Measurements from ENCODE around the gene LIMS2.

LIMS2 gene

DNA sequence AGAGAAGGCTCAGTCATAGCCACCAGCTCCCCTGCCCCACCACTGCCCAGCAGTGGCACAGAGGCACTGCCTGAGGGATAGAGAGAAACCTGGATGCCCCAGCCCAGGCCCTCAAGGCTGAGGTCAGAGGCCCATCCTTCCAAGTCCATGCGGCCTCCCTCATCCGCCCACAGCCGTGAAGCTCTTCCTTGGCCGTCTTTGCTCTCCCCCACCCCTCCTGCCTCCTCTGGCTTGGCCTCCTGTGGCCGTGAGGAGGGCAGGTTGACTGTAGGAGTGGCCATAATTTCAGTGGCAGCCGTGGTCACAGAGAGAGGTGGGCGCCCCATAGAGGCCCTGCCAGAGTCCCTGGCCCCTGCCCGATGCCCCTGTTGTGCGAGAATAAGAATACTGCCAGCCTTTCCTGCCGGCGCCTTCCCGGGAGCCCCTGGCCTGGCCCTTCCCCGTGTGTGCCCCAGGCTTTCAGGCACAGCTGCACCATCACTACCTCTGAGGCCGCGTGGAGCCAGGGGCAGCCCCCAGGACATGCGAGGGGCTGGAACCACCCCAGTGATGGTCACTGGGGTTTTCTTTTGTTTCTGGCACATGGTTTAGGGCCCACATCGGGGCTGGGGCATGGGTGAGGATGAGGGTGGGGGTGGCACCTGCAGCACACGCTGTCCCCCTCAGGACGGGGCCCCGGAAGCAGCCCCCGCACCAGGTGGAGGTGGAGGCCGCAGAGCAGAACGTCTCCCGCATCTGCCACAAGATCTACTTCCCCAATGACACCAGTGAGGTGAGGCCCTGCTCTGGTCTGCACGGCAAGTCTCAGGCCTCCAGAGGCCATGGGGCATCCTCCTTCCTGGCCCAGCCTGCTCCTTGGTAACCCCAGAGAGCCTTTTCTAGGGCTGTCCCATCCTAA, 42.5 kb downstream of the LIMS2 start:
- TF ChIP-seq, protein P1, sequence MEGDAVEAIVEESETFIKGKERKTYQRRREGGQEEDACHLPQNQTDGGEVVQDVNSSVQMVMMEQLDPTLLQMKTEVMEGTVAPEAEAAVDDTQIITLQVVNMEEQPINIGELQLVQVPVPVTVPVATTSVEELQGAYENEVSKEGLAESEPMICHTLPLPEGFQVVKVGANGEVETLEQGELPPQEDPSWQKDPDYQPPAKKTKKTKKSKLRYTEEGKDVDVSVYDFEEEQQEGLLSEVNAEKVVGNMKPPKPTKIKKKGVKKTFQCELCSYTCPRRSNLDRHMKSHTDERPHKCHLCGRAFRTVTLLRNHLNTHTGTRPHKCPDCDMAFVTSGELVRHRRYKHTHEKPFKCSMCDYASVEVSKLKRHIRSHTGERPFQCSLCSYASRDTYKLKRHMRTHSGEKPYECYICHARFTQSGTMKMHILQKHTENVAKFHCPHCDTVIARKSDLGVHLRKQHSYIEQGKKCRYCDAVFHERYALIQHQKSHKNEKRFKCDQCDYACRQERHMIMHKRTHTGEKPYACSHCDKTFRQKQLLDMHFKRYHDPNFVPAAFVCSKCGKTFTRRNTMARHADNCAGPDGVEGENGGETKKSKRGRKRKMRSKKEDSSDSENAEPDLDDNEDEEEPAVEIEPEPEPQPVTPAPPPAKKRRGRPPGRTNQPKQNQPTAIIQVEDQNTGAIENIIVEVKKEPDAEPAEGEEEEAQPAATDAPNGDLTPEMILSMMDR (conservative IDR thresholded peaks at IDR 0.05; ENCODE audit: control insufficient read depth, insufficient read depth, low read depth, low read length): no peak
- no peak overlapping the region for H3K4me3 ChIP-seq (ENCODE audit: control insufficient read depth, low read depth, low read length)
- no peak for DNase-seq (ENCODE audit: low read depth)

DNA sequence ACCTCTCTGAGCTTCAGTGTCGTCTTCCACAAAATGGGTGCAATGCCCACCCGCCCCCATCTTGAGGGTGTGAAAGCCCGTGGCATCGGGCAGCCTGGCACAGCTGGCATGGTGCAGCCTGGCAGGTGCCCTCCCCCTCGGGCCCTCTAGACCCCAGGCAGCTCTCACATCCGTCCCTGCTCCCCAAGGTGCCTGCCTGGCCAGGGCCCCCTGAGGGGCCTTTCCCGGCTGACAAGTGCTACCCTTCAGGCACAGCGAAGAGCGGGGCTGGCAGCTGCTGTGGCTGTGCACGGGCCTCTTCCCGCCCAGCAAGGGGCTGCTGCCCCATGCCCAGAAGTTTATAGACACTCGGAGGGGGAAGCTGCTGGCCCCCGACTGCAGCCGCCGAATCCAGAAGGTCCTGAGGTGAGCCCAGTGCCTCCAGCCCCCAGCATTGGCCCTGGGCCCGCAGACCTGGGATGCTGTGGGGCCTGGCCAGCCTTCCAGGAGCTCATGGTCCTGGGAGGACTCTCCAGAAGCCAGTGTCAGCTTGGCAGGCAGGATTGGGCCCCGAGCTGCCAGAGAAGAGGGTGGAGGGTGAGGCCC, 43.2 kb downstream of the LIMS2 start:
- no peak overlapping the region for H3K4me3 ChIP-seq (ENCODE audit: control insufficient read depth, low read depth, low read length)
- TF ChIP-seq, protein P1 (conservative IDR thresholded peaks at IDR 0.05; ENCODE audit: control insufficient read depth, insufficient read depth, low read depth, low read length): no peak
- no peak for DNase-seq (ENCODE audit: low read depth)

DNA sequence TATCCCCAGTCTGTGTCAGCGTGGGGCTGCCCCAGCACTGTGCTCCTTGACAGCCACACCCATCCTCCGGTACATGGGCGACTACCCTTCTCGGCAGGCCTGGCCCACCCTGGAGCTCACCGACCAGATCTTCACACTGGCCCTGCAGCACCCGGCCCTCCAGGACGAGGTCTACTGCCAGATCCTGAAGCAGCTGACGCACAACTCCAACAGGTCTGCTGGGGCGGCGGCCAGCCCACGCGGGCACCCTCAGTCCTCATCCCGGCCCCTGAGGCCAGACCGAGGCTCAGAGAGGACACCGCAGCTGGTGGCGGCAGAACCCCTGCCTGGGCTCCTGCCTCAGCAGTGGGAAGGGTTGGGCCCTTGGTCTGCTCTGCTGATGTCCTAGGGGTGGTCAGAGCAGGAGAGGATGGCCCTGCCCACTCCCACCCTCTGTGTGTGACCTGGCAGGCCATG, 43.8 kb downstream of the LIMS2 start:
- DNase-seq (ENCODE audit: low read depth): no peak
- no peak overlapping the region for H3K4me3 ChIP-seq (ENCODE audit: control insufficient read depth, low read depth, low read length)

DNA sequence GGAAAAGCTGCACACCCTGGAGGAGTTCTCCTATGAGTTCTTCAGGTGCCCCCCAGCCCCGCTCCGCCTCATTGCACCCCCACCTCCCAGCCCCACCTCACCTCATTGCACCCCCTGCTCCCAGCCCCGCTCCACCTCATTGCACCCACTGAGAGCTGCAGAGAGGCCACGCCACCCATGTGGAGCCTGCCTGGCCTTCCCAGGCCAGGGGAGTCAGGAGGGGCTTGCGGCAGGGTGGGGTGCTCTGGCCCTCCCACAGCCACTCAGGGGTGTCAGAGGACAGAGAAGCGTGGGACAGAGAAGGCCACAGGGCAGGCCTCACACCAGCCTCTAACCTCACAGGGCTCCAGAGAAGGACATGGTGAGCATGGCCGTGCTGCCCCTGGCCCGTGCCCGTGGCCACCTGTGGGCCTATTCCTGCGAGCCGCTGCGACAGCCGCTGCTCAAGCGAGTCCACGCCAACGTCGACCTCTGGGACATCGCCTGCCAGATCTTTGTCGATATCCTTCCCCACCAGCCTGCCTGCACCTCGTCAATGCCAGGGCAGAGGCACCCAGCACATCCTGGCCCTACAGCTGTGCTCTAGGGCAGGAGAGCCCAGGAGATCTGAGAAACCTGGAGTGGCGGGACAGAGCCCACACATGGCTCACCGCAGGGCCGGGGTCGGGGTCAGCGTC, 44.3 kb downstream of the LIMS2 start:
- no peak for DNase-seq (ENCODE audit: low read depth)
- TF ChIP-seq, protein P1 (conservative IDR thresholded peaks at IDR 0.05; ENCODE audit: control insufficient read depth, insufficient read depth, low read depth, low read length): no peak

More for the DNA sequence above, 43.8 kb downstream of the LIMS2 start:
- TF ChIP-seq, protein P1 (conservative IDR thresholded peaks at IDR 0.05; ENCODE audit: control insufficient read depth, insufficient read depth, low read depth, low read length): no peak

DNA sequence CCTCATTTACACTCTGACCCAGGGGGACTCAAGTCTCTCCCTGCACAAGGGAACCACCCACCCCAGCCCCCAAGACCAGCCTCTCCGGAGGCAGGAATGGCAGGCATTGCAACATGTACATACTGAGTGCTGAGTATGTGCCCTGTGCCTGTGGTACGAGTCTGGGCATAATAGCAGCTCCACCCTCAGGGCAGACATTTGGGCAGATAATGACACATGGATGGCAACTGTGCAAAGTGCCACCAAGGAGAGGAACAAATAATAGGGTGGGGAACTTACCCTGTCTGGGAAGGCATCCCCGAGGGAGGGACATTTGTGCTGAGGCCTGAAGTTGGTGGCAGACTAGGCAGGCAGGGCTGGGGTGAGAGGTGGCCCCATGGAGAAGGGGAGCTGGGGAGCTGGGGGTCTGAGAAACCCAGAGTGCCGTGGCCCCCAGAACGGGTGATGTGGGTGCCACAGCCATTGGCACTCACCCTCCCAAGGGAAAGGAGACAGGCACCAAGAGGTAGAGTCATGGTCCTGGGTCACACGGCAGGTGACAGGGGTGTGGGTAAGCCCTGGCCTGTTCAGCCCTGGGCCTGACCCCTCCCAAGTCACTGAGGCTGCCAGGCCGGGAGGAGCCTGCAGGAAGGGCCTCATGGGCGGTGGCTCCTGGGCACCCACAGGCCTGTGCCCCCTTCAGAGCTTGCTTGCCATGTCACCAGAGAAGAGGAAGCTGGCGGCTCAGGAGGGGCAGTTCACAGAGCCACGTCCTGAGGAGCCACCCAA, 45.0 kb downstream of the LIMS2 start:
- DNase-seq (ENCODE audit: low read depth): no peak

More for the DNA sequence above, 44.3 kb downstream of the LIMS2 start:
- no peak overlapping the region for H3K4me3 ChIP-seq (ENCODE audit: control insufficient read depth, low read depth, low read length)

More for the DNA sequence above, 45.0 kb downstream of the LIMS2 start:
- no peak overlapping the region for H3K4me3 ChIP-seq (ENCODE audit: control insufficient read depth, low read depth, low read length)
- TF ChIP-seq, protein P1 (conservative IDR thresholded peaks at IDR 0.05; ENCODE audit: control insufficient read depth, insufficient read depth, low read depth, low read length): no peak
